ENCODE results near the gene STK17B. TPM values are rescaled to one million over a fixed set of nuclear protein-coding genes. Genes with fewer than 3 reads are reported as not detected.

Gene STK17B
- total RNA-seq, 2 experiments from 2014 or later, result 237 to 250 TPM

- ChIA-PET POLR2A (interaction anchor here (1.0 to 1.1 kb wide), 2 partner anchors 8 to 25 kb away, joined by 3 read pairs; no protein-coding TSS in a partner anchor), CTCF (interaction anchor here (1.3 to 1.9 kb wide), 2 partner anchors 59 to 87 kb away, joined by 3 to 5 read pairs; no protein-coding TSS in a partner anchor)
- peaks cover 21% of the 10 kb centered on the region for H3K9me3 Mint-ChIP-seq
- H3K4me3 Mint-ChIP-seq, result no peak overlapping the region
- peaks cover 91% of the 10 kb centered on the region for H3K36me3 Mint-ChIP-seq (ENCODE audit: low read depth)
- DNase-seq, result no peak
- H3K4me1 Mint-ChIP-seq (ENCODE audit: low read depth), result peaks cover 45% of the 10 kb centered on the region
- H3K27me3 Mint-ChIP-seq, result no peaks in the 10 kb centered on the region
- no peak for TF ChIP-seq CTCF (IDR thresholded peaks at IDR 0.05)
- ATAC-seq, result no peak
- H3K27ac Mint-ChIP-seq, result peak overlapping the region; percentile 72
- intact Hi-C loops (cut with micrococcal nuclease), result no loop called here
These were observed 34.1 kb downstream of the STK17B start for GRCh38 chr2:196137271-196137670.

GRCh38 chr2:196136151-196136550 lies 35.2 kb downstream of the STK17B start:
- Mint-ChIP-seq H3K27me3 (no peaks in the 10 kb centered on the region), H3K4me3 (no peak overlapping the region), H3K9me3 (peaks cover 31% of the 10 kb centered on the region), H3K4me1 (ENCODE audit: low read depth) (peaks cover 43% of the 10 kb centered on the region), H3K27ac (no peak overlapping the region), H3K36me3 (ENCODE audit: low read depth) (peaks cover 93% of the 10 kb centered on the region)
- ChIA-PET POLR2A (interaction anchor here (1.0 to 1.1 kb wide), 2 partner anchors 9 to 24 kb away, joined by 3 read pairs; no protein-coding TSS in a partner anchor), CTCF (interaction anchor here (1.3 to 2.6 kb wide), 2 partner anchors 57 to 88 kb away, joined by 3 to 8 read pairs; no protein-coding TSS in a partner anchor)
- DNase-seq (no peak), ATAC-seq (no peak)
- intact Hi-C loops (cut with micrococcal nuclease), result no loop called here
- no peak for TF ChIP-seq CTCF (IDR thresholded peaks at IDR 0.05)

GRCh38 chr2:196131949-196132925 lies 39.1 kb downstream of the STK17B start:
- intact Hi-C loops (cut with micrococcal nuclease), result loop anchor here (5.0 kb wide), 1 partner anchor 55 kb away; no protein-coding TSS in a partner anchor
- peaks cover 19% of the 10 kb centered on the region for H3K4me1 Mint-ChIP-seq (ENCODE audit: low read depth)
- no peak overlapping the region for H3K4me3 Mint-ChIP-seq
- peak overlapping the region; percentile 79 for H3K27ac Mint-ChIP-seq
- H3K36me3 Mint-ChIP-seq (ENCODE audit: low read depth), result peaks cover 75% of the 10 kb centered on the region
- ATAC-seq (peak; percentile 48), DNase-seq (peak; percentile 87)
- no peak for TF ChIP-seq CTCF (IDR thresholded peaks at IDR 0.05)
- H3K27me3 Mint-ChIP-seq, result no peaks in the 10 kb centered on the region
- CTCF ChIA-PET, result interaction anchor here (0.6 to 2.5 kb wide), 17 partner anchors 13 to 322 kb away, joined by 3 to 12 read pairs (median 3); no protein-coding TSS in a partner anchor
- peaks cover 58% of the 10 kb centered on the region for H3K9me3 Mint-ChIP-seq
- POLR2A ChIA-PET, result interaction anchor here (0.5 to 1.5 kb wide), 11 partner anchors 9 to 631 kb away, joined by 3 to 4 read pairs (median 3); no protein-coding TSS in a partner anchor

- peaks cover 57% of the 10 kb centered on the region for H3K9me3 Mint-ChIP-seq
- CTCF ChIA-PET, result interaction anchor here (0.6 to 2.5 kb wide), 11 partner anchors 12 to 323 kb away, joined by 3 to 12 read pairs (median 3); no protein-coding TSS in a partner anchor
These were observed 39.9 kb downstream of the STK17B start for GRCh38 chr2:196131384-196131937.

More at GRCh38 chr2:196131384-196131937, 39.9 kb downstream of the STK17B start:
- no peaks in the 10 kb centered on the region for H3K27me3 Mint-ChIP-seq
- POLR2A ChIA-PET, result interaction anchor here (1.0 to 1.5 kb wide), 3 partner anchors 30 to 109 kb away, joined by 3 read pairs; no protein-coding TSS in a partner anchor
- H3K36me3 Mint-ChIP-seq (ENCODE audit: low read depth), result peaks cover 67% of the 10 kb centered on the region
- ATAC-seq (peak; percentile 51), DNase-seq (peak; percentile 83)
- H3K4me1 Mint-ChIP-seq (ENCODE audit: low read depth), result peaks cover 13% of the 10 kb centered on the region
- H3K27ac Mint-ChIP-seq, result peak overlapping the region; percentile 79
- TF ChIP-seq CTCF (IDR thresholded peaks at IDR 0.05), result peak; percentile 72
- H3K4me3 Mint-ChIP-seq, result no peak overlapping the region
- intact Hi-C loops (cut with micrococcal nuclease), result loop anchor here (5.0 kb wide), 1 partner anchor 54 kb away; no protein-coding TSS in a partner anchor

Measured in activated CD8-positive, alpha-beta T cell treated with anti-CD3 and anti-CD28 coated beads for 36 hours (primary cell).